Smooth muscle cell (in vitro differentiated cells): ENCODE data around the gene RBM47. TPM values are rescaled to one million over a fixed set of nuclear protein-coding genes. Genes with fewer than 3 reads are reported as not detected.
"Not testable (repeated sequence)": the region's sequence is repeated elsewhere in the genome, so short reads cannot be mapped to it uniquely, and the experiment has no call there.

Experiments
- DNase-seq: peaks from one replicate; lab custom pipeline; 2025; ENCODE audit not compliant: unreplicated experiment; lab: John Stamatoyannopoulos, UW
- H2AFZ ChIP-seq: fragments of 200-600 bp; sonication (generic); 2 replicates; pipeline ENCODE4 v1.6.0; 2016; ENCODE audit warnings: antibody characterized with exemption, low read depth, mild to moderate bottlenecking
- H3F3A ChIP-seq: fragments of 200-600 bp; sonication (generic); 2 replicates; pipeline ENCODE4 v1.6.0; 2017; ENCODE audit warnings: antibody characterized with exemption, low read depth
- H3K27ac ChIP-seq: fragments of 200-600 bp; sonication (generic); 2 replicates; pipeline ENCODE4 v1.5.1; 2016; ENCODE audit warnings: low read depth, mild to moderate bottlenecking
- H3K27me3 ChIP-seq: fragments of 200-600 bp; sonication (generic); 2 replicates; pipeline ENCODE4 v1.6.1; 2016; ENCODE audit warnings: low read depth, mild to moderate bottlenecking
- H3K36me3 ChIP-seq: fragments of 200-600 bp; sonication (generic); 2 replicates; pipeline ENCODE4 v1.5.1; 2016; ENCODE audit warnings: low read depth
- H3K4me1 ChIP-seq: fragments of 200-600 bp; sonication (generic); 2 replicates; pipeline ENCODE4 v1.5.1; 2016; ENCODE audit warnings: low read depth
- H3K4me2 ChIP-seq: fragments of 200-600 bp; sonication (generic); 2 replicates; pipeline ENCODE4 v1.6.0; 2016; ENCODE audit warnings: mild to moderate bottlenecking
- H3K4me3 ChIP-seq: fragments of 200-600 bp; sonication (generic); 2 replicates; pipeline ENCODE4 v1.5.1; 2016; ENCODE audit warnings: mild to moderate bottlenecking
- H3K79me2 ChIP-seq: fragments of 200-600 bp; sonication (generic); 2 replicates; pipeline ENCODE4 v1.6.0; 2016; ENCODE audit warnings: low read depth, mild to moderate bottlenecking
- H3K9ac ChIP-seq: fragments of 200-600 bp; sonication (generic); 2 replicates; pipeline ENCODE4 v1.6.0; 2016; ENCODE audit warnings: low read depth
- H3K9me3 ChIP-seq: fragments of 200-600 bp; sonication (generic); replicated peaks from 2 replicates; pipeline ENCODE4 v1.5.1; 2016; ENCODE audit warnings: low read depth
- H4K20me1 ChIP-seq: fragments of 200-600 bp; sonication (generic); 2 replicates; pipeline ENCODE4 v1.6.0; 2016; ENCODE audit warnings: low read depth
- CTCF ChIP-seq: fragments of 200-600 bp; sonication (generic); IDR thresholded peaks from 2 replicates; pipeline ENCODE4 v1.5.1; 2017; ENCODE audit warnings: borderline replicate concordance, mild to moderate bottlenecking, antibody characterized with exemption; ENCODE audit not compliant: insufficient read depth, poor library complexity, severe bottlenecking
- WGBS: methylation state at CpG from one replicate; pipeline ENCODE4 v1.1.7; 2016; ENCODE audit warnings: low lambda C conversion rate; 5-methylcytosine and 5-hydroxymethylcytosine counted together
- polyA plus RNA-seq: library from polyadenylated mRNA; unstranded; fragments of >200 nt; fragmentation: Nextera tagmentation; extraction: Ambion mirVana; gene quantifications from 2 replicates; pipeline ENCODE4 v1.2.1, GENCODE V29; 2016
- total RNA-seq: library from RNA; depleted of rRNA; stranded (reverse); fragments of >200 nt; gene quantifications from 2 replicates; pipeline ENCODE4 v1.2.3, GENCODE V29; 2014

Gene RBM47
- total and polyA plus RNA-seq, 2 experiments from 2014 or later: 3.4 to 5.5 TPM

GRCh38 chr4:40437741-40438383 lies 191.8 kb downstream of the RBM47 start:
- H3K36me3 ChIP-seq: no peaks in the 10 kb centered on the region
- no peaks in the 10 kb centered on the region for H3K27me3 ChIP-seq
- no peak overlapping the region for H3K27ac ChIP-seq
- H4K20me1 ChIP-seq: no peaks in the 10 kb centered on the region
- H3F3A ChIP-seq: no peaks in the 10 kb centered on the region
- WGBS: 98% methylated on average over 56 of the region's 59 CpGs
- no peak for TF ChIP-seq CTCF
- H3K9me3 ChIP-seq: no peaks in the 10 kb centered on the region
- H3K4me3 ChIP-seq: no peak overlapping the region
- no peaks in the 10 kb centered on the region for H3K79me2 ChIP-seq
- H2AFZ ChIP-seq: no peak overlapping the region
- H3K9ac ChIP-seq: no peak overlapping the region
- no peak overlapping the region for H3K4me2 ChIP-seq
- no peaks in the 10 kb centered on the region for H3K4me1 ChIP-seq
- no peak for DNase-seq

- H3K27me3 ChIP-seq, H3K9me3 ChIP-seq, H3K79me2 ChIP-seq, H3K36me3 ChIP-seq, H3K9ac ChIP-seq, DNase-seq, H4K20me1 ChIP-seq, H2AFZ ChIP-seq, H3K4me1 ChIP-seq, H3K4me3 ChIP-seq, H3K27ac ChIP-seq, H3F3A ChIP-seq, H3K4me2 ChIP-seq: not testable (repeated sequence)
- WGBS: 99% methylated on average over 10 of the region's 10 CpGs
These were observed 194.4 kb downstream of the RBM47 start for GRCh38 chr4:40435306-40435705.

- H3K79me2 ChIP-seq: no peaks in the 10 kb centered on the region
- no peaks in the 10 kb centered on the region for H3K9me3 ChIP-seq
- no peak overlapping the region for H3K27ac ChIP-seq
- WGBS: 91% methylated on average over 6 of the region's 6 CpGs
- no peak overlapping the region for H3K4me2 ChIP-seq
- no peak overlapping the region for H3K9ac ChIP-seq
- H3K4me1 ChIP-seq: no peaks in the 10 kb centered on the region
- H3F3A ChIP-seq: no peaks in the 10 kb centered on the region
- TF ChIP-seq CTCF: no peak
- no peak overlapping the region for H3K4me3 ChIP-seq
- H2AFZ ChIP-seq: no peak overlapping the region
- no peaks in the 10 kb centered on the region for H3K27me3 ChIP-seq
- no peak for DNase-seq
- no peaks in the 10 kb centered on the region for H3K36me3 ChIP-seq
- no peaks in the 10 kb centered on the region for H4K20me1 ChIP-seq
These were observed 195.5 kb downstream of the RBM47 start for GRCh38 chr4:40434126-40434687.

- H3K4me3 ChIP-seq: no peak overlapping the region
- H3K4me1 ChIP-seq: no peaks in the 10 kb centered on the region
- DNase-seq: no peak
- no peaks in the 10 kb centered on the region for H3K27me3 ChIP-seq
- H3K9ac ChIP-seq: no peak overlapping the region
- H3F3A ChIP-seq: no peaks in the 10 kb centered on the region
- H3K9me3 ChIP-seq: no peaks in the 10 kb centered on the region
- H3K27ac ChIP-seq: no peak overlapping the region
- H3K4me2 ChIP-seq: no peak overlapping the region
- WGBS: 98% methylated on average over 10 of the region's 10 CpGs
- TF ChIP-seq CTCF: no peak
- no peaks in the 10 kb centered on the region for H3K36me3 ChIP-seq
- H2AFZ ChIP-seq: no peak overlapping the region
- no peaks in the 10 kb centered on the region for H3K79me2 ChIP-seq
- no peaks in the 10 kb centered on the region for H4K20me1 ChIP-seq
These were observed 197.2 kb downstream of the RBM47 start for GRCh38 chr4:40432504-40432903.

- H3K4me2 ChIP-seq, H3K79me2 ChIP-seq, H3K27me3 ChIP-seq, H3K36me3 ChIP-seq, H3K9me3 ChIP-seq, H3K9ac ChIP-seq, H3K4me1 ChIP-seq, DNase-seq, H4K20me1 ChIP-seq, H2AFZ ChIP-seq, H3K4me3 ChIP-seq, H3K27ac ChIP-seq, H3F3A ChIP-seq: not testable (repeated sequence)
- 99% methylated on average over 4 of the region's 4 CpGs for WGBS
These were observed 201.8 kb downstream of the RBM47 start for GRCh38 chr4:40427871-40428270.
